Measurements from ENCODE around the gene BTF3L4. TPM values are rescaled to one million over a fixed set of nuclear protein-coding genes. Genes with fewer than 3 reads are reported as not detected.

Gene BTF3L4
- total and polyA plus RNA-seq, 11 donors = 25.4 to 48.2 (median 33.1) TPM

DNA sequence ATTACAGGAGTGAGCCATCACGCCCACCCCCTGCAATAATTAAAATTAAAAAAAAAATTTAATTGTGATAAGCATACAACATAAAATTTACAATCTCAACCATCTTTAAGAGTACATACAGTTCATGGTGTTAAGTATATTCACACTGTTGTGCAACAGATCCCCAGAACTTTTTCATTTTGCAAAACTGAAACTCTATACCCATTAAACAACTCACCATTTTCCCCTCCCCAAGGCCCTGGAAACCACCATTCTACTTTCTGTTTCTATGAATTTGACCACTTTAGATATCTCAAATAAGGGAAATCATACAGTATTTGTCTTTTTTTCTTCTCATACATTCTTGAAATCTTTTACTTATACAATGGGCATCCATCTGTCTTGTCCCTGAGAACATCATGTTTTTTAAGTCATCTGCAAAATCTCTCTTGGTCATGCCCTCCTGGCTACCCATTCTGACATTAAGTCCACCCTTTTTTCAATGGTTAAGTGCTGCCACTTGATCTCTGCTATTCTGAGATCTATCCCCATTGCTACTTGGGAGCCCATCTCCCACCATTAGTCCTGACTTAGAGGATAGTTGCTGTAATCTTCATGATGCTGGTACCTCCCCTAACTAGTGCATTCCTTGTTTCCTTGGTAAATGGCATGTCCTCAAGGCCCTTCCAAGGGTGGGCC lies 46.4 kb downstream of the BTF3L4 start:
- no peak for ATAC-seq
- Histone ChIP-seq H3K4me3 (no peak overlapping the region), H3K4me1 (no peaks in the 10 kb centered on the region), H3K27ac (no peak overlapping the region), H3K9me3 (no peaks in the 10 kb centered on the region), H3K27me3 (no peaks in the 10 kb centered on the region), H3K36me3 (no peaks in the 10 kb centered on the region)
- intact Hi-C loops (cut with DNase I) = no loop called here
- TF ChIP-seq POLR2A (IDR thresholded peaks at IDR 0.05) (no peak), CTCF (IDR thresholded peaks at IDR 0.05) (no peak)
- WGBS, 4 donors = 92 to 98% (median 95%) methylated on average over 1 of the region's 1 CpG
- no peak for DNase-seq

DNA sequence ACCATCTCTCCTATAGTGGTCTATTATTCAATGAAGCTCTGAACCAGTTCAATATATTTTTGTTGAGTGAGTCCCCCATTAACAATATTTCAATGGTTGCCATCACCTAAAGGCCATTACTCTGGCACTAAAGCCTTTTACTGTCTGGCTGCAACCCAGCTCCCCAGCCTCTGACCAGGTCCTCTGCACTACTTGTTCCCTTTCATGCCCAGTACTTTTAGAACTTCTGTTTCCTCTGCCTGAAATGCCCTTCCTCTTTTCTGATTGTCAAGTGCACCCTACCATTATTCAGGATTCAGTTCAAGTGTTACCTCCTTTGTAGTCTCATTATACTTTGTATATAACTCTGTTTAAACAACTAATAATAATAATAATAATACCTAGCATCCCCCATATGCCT lies 55.4 kb downstream of the BTF3L4 start:
- no peaks in the 10 kb centered on the region for H3K36me3 ChIP-seq
- H3K27me3 ChIP-seq = no peaks in the 10 kb centered on the region
- intact Hi-C loops (cut with DNase I) = no loop called here
- no peak for ATAC-seq
- DNase-seq = no peak
- no peak overlapping the region for H3K4me3 ChIP-seq
- no peak for TF ChIP-seq POLR2A (IDR thresholded peaks at IDR 0.05)
- TF ChIP-seq CTCF (IDR thresholded peaks at IDR 0.05) = no peak
- no peak overlapping the region for H3K27ac ChIP-seq
- H3K9me3 ChIP-seq = no peaks in the 10 kb centered on the region
- no peaks in the 10 kb centered on the region for H3K4me1 ChIP-seq

- intact Hi-C loops (cut with DNase I) = no loop called here
- ATAC-seq = no peak
These were observed 56.4 kb downstream of the BTF3L4 start for GRCh38 chr1:52112489-52112888.

More at GRCh38 chr1:52112489-52112888, 56.4 kb downstream of the BTF3L4 start:
- no peaks in the 10 kb centered on the region for H3K4me1 ChIP-seq
- no peaks in the 10 kb centered on the region for H3K9me3 ChIP-seq
- WGBS, 4 donors = 91 to 96% (median 92%) methylated on average over 3 of the region's 3 CpGs
- DNase-seq = no peak
- no peaks in the 10 kb centered on the region for H3K27me3 ChIP-seq
- TF ChIP-seq POLR2A (IDR thresholded peaks at IDR 0.05) (no peak), CTCF (IDR thresholded peaks at IDR 0.05) (no peak)
- H3K4me3 ChIP-seq = no peak overlapping the region
- no peaks in the 10 kb centered on the region for H3K36me3 ChIP-seq
- H3K27ac ChIP-seq = no peak overlapping the region
